IPS DF 6.9 (cell line): Measurements from ENCODE around the gene CGREF1.
"Not testable (repeated sequence)": the region's sequence is repeated elsewhere in the genome, so short reads cannot be mapped to it uniquely, and the experiment has no call there.

ENCODE experiments used
- DNase-seq: peaks from one replicate; pipeline ENCODE4 v3.0.0-alpha.2; 2013; ENCODE audit warnings: low read depth, low spot score
- H3K27ac ChIP-seq: one replicate; pipeline ENCODE4 v1.5.1; 2013; ENCODE audit warnings: low read length, control low read depth
- H3K27me3 ChIP-seq: 2 replicates; pipeline ENCODE4 v1.6.1; 2013; ENCODE audit warnings: mild to moderate bottlenecking, low read length; ENCODE audit not compliant: control insufficient read depth, insufficient read depth
- H3K36me3 ChIP-seq: 2 replicates; pipeline ENCODE4 v1.6.1; 2013; ENCODE audit warnings: low read length; ENCODE audit not compliant: control insufficient read depth, insufficient read depth
- H3K4me1 ChIP-seq: 2 replicates; pipeline ENCODE4 v1.6.1; 2013; ENCODE audit warnings: low read length; ENCODE audit not compliant: control insufficient read depth, insufficient read depth
- H3K4me3 ChIP-seq: 2 replicates; pipeline ENCODE4 v1.5.1; 2013; ENCODE audit warnings: mild to moderate bottlenecking, low read length
- H3K9me3 ChIP-seq: 2 replicates; pipeline ENCODE4 v1.6.1; 2013; ENCODE audit warnings: low read length, inconsistent platforms; ENCODE audit not compliant: control insufficient read depth, insufficient read depth
- WGBS: extraction: QIAGEN DNeasy Blood & Tissue Kit; methylation state at CpG from one replicate; pipeline ENCODE4 v1.1.7; 2013; ENCODE audit warnings: mixed read lengths, missing lambda C conversion rate; ENCODE audit not compliant: insufficient read length, insufficient coverage; 5-methylcytosine and 5-hydroxymethylcytosine counted together

CGREF1 gene

GRCh38 chr2:27126252-27126710, 7.4 kb upstream of the CGREF1 start:
- Histone ChIP-seq H3K27ac (no peak overlapping the region), H3K4me3 (no peak overlapping the region), H3K9me3 (no peaks in the 10 kb centered on the region), H3K36me3 (peaks cover 11% of the 10 kb centered on the region), H3K27me3 (peaks cover 3% of the 10 kb centered on the region; the same call in 1 of the 2 replicates), H3K4me1 (peaks cover 2% of the 10 kb centered on the region; the same call in 1 of the 2 replicates)
- no peak for DNase-seq
- no CpG with 5 or more reads among the region's 5 CpGs for WGBS

GRCh38 chr2:27125104-27125503, 6.2 kb upstream of the CGREF1 start:
- peaks cover 2% of the 10 kb centered on the region; the same call in 1 of the 2 replicates for H3K4me1 ChIP-seq
- WGBS, result no CpG with 5 or more reads among the region's 3 CpGs
- H3K9me3 ChIP-seq, result no peaks in the 10 kb centered on the region
- no peak overlapping the region for H3K27ac ChIP-seq
- H3K4me3 ChIP-seq, result no peak overlapping the region
- no peak for DNase-seq
- 0 out of 2 replicates have a peak, but pooled peaks cover 2% of the 10 kb centered on the region for H3K36me3 ChIP-seq
- peaks cover 3% of the 10 kb centered on the region; the same call in 1 of the 2 replicates for H3K27me3 ChIP-seq

- Histone ChIP-seq H3K27me3 (peaks cover 8% of the 10 kb centered on the region), H3K27ac (no peak within 1 kb of the TSS), H3K9me3 (no peaks in the 10 kb centered on the region), H3K4me1 (peaks cover 6% of the 10 kb centered on the region), H3K4me3 (peak within 1 kb of the TSS; percentile 61; the same call in 1 of the 2 replicates), H3K36me3 (no peaks in the 10 kb centered on the region)
- WGBS, result no CpG with 5 or more reads among the region's 47 CpGs
- DNase-seq, result no peak
These were observed 4.6 kb upstream of the CGREF1 start, which contains the start of gene ABHD1 for GRCh38 chr2:27123302-27124150. Gene ABHD1, plus strand, starts transcription at chr2:27123815. Its CDS starts 134 bp downstream, at chr2:27123949.

- no peak for DNase-seq
- H3K4me1 ChIP-seq, result peaks cover 6% of the 10 kb centered on the region
- no CpG with 5 or more reads among the region's 7 CpGs for WGBS
- H3K9me3 ChIP-seq, result no peaks in the 10 kb centered on the region
- H3K27me3 ChIP-seq, result peaks cover 11% of the 10 kb centered on the region
- H3K27ac ChIP-seq, result no peak overlapping the region
- H3K36me3 ChIP-seq, result no peaks in the 10 kb centered on the region
- H3K4me3 ChIP-seq, result no peak overlapping the region
These were observed 3.9 kb upstream of the CGREF1 start for GRCh38 chr2:27122791-27123190.

- Histone ChIP-seq H3K4me1 (peaks cover 6% of the 10 kb centered on the region), H3K36me3 (no peaks in the 10 kb centered on the region), H3K9me3 (no peaks in the 10 kb centered on the region), H3K27me3 (peaks cover 11% of the 10 kb centered on the region), H3K27ac (no peak overlapping the region), H3K4me3 (no peak overlapping the region)
- no peak for DNase-seq
- WGBS, result no CpG with 5 or more reads among the region's 2 CpGs
These were observed 3.0 kb upstream of the CGREF1 start for GRCh38 chr2:27121906-27122305.

- H3K27me3 ChIP-seq, result peaks cover 11% of the 10 kb centered on the region
- H3K27ac ChIP-seq, H3K9me3 ChIP-seq, H3K4me1 ChIP-seq, DNase-seq, H3K36me3 ChIP-seq: not testable (repeated sequence)
- WGBS, result no CpG with 5 or more reads among the region's 8 CpGs
- peak overlapping the region; percentile 34; the same call in 1 of the 2 replicates for H3K4me3 ChIP-seq
These were observed 372 bp upstream of the CGREF1 start for GRCh38 chr2:27119330-27119670.

GRCh38 chr2:27117995-27118524, 868 bp downstream of the CGREF1 start:
- Histone ChIP-seq H3K4me3 (peak overlapping the region; percentile 34; the same call in 1 of the 2 replicates), H3K27me3 (peaks cover 11% of the 10 kb centered on the region)
- WGBS, result no CpG with 5 or more reads among the region's 14 CpGs

GRCh38 chr2:27115519-27115918, 3.4 kb downstream of the CGREF1 start:
- no peak overlapping the region for H3K27ac ChIP-seq
- no peak for DNase-seq
- no CpG with 5 or more reads among the region's 2 CpGs for WGBS
- no peaks in the 10 kb centered on the region for H3K36me3 ChIP-seq
- peaks cover 3% of the 10 kb centered on the region for H3K4me1 ChIP-seq
- H3K4me3 ChIP-seq, result no peak overlapping the region
- H3K9me3 ChIP-seq, result no peaks in the 10 kb centered on the region
- peaks cover 8% of the 10 kb centered on the region for H3K27me3 ChIP-seq

More at GRCh38 chr2:27117995-27118524, 868 bp downstream of the CGREF1 start:
- H3K27ac ChIP-seq, result no peak overlapping the region
- no peaks in the 10 kb centered on the region for H3K36me3 ChIP-seq
- peaks cover 3% of the 10 kb centered on the region for H3K4me1 ChIP-seq
- no peaks in the 10 kb centered on the region for H3K9me3 ChIP-seq
- no peak for DNase-seq

- not testable (repeated sequence) for H3K9me3 ChIP-seq, H3K27ac ChIP-seq, DNase-seq, H3K4me1 ChIP-seq, H3K27me3 ChIP-seq, H3K4me3 ChIP-seq, H3K36me3 ChIP-seq
- no CpG with 5 or more reads among the region's 49 CpGs for WGBS
These were observed 7.4 kb downstream of the CGREF1 start for GRCh38 chr2:27111392-27112078.

GRCh38 chr2:27110603-27111352, 8.2 kb downstream of the CGREF1 start:
- H3K36me3 ChIP-seq, H3K27me3 ChIP-seq, H3K4me3 ChIP-seq, H3K27ac ChIP-seq, DNase-seq, H3K9me3 ChIP-seq, H3K4me1 ChIP-seq: not testable (repeated sequence)
- no CpG with 5 or more reads among the region's 24 CpGs for WGBS
